Measurements from ENCODE around the gene FIBIN.

GRCh38 chr11:26947904-26948639, 45.8 kb upstream of the FIBIN start:
- TF ChIP-seq CTCF (IDR thresholded peaks at IDR 0.05), result no peak
- TF ChIP-seq POLR2A (IDR thresholded peaks at IDR 0.05), result no peak
- TF ChIP-seq POLR2AphosphoS5 (IDR thresholded peaks at IDR 0.05; ENCODE audit: insufficient read depth in 1 of 2, low read depth in 1 of 2), result no peak
